ENCODE measurements around the gene IL21R. TPM values are rescaled to one million over a fixed set of nuclear protein-coding genes. Genes with fewer than 3 reads are reported as not detected.

IL21R gene
- total RNA-seq, 1 donor from 2014 or later: 0.05 TPM

GRCh38 chr16:27359615-27360014, 42.4 kb upstream of the IL21R start:
- Histone ChIP-seq H3K27me3 (ENCODE audit: low read depth) (no peaks in the 10 kb centered on the region), H3K4me3 (no peak overlapping the region), H3K36me3 (peaks cover 72% of the 10 kb centered on the region), H3K27ac (replicated peaks) (no peak overlapping the region), H3K9me3 (replicated peaks) (peaks cover 7% of the 10 kb centered on the region), H3K4me1 (peaks cover 7% of the 10 kb centered on the region)
- no peak for DNase-seq
- no peak for TF ChIP-seq CTCF (IDR thresholded peaks at IDR 0.05; ENCODE audit: borderline replicate concordance)
- intact Hi-C loops (cut with micrococcal nuclease): no loop called here

- Histone ChIP-seq H3K36me3 (peaks cover 54% of the 10 kb centered on the region), H3K4me3 (no peak overlapping the region), H3K4me1 (peaks cover 8% of the 10 kb centered on the region), H3K27ac (replicated peaks) (no peak overlapping the region), H3K9me3 (replicated peaks) (peaks cover 7% of the 10 kb centered on the region), H3K27me3 (ENCODE audit: low read depth) (no peaks in the 10 kb centered on the region)
- DNase-seq: no peak
- no peak for TF ChIP-seq CTCF (IDR thresholded peaks at IDR 0.05; ENCODE audit: borderline replicate concordance)
- intact Hi-C loops (cut with micrococcal nuclease): no loop called here
Observed at GRCh38 chr16:27361987-27362386, 40.0 kb upstream of the IL21R start.

- Histone ChIP-seq H3K4me3 (no peak overlapping the region), H3K27ac (replicated peaks) (no peak overlapping the region), H3K27me3 (ENCODE audit: low read depth) (no peaks in the 10 kb centered on the region), H3K36me3 (peaks cover 51% of the 10 kb centered on the region), H3K9me3 (replicated peaks) (peaks cover 7% of the 10 kb centered on the region), H3K4me1 (peaks cover 16% of the 10 kb centered on the region)
- TF ChIP-seq CTCF (IDR thresholded peaks at IDR 0.05; ENCODE audit: borderline replicate concordance): no peak
- no peak for DNase-seq
- intact Hi-C loops (cut with micrococcal nuclease): no loop called here
Observed at GRCh38 chr16:27362570-27363245, 39.3 kb upstream of the IL21R start.

- TF ChIP-seq CTCF (IDR thresholded peaks at IDR 0.05; ENCODE audit: borderline replicate concordance): no peak
- intact Hi-C loops (cut with micrococcal nuclease): no loop called here
- H3K36me3 ChIP-seq: peaks cover 51% of the 10 kb centered on the region
Observed at GRCh38 chr16:27363246-27363632, 38.7 kb upstream of the IL21R start.

GRCh38 chr16:27363797-27364196, 38.2 kb upstream of the IL21R start:
- no peak overlapping the region for H3K4me3 ChIP-seq
- peaks cover 16% of the 10 kb centered on the region for H3K4me1 ChIP-seq
- TF ChIP-seq CTCF (IDR thresholded peaks at IDR 0.05; ENCODE audit: borderline replicate concordance): no peak
- intact Hi-C loops (cut with micrococcal nuclease): no loop called here
- H3K27me3 ChIP-seq (ENCODE audit: low read depth): no peaks in the 10 kb centered on the region
- H3K36me3 ChIP-seq: peaks cover 45% of the 10 kb centered on the region
- H3K9me3 ChIP-seq (replicated peaks): peaks cover 7% of the 10 kb centered on the region
- H3K27ac ChIP-seq (replicated peaks): no peak overlapping the region
- DNase-seq: no peak

More at GRCh38 chr16:27363246-27363632, 38.7 kb upstream of the IL21R start:
- no peak for DNase-seq
- Histone ChIP-seq H3K9me3 (replicated peaks) (peaks cover 7% of the 10 kb centered on the region), H3K27ac (replicated peaks) (no peak overlapping the region), H3K4me3 (no peak overlapping the region), H3K4me1 (peaks cover 20% of the 10 kb centered on the region), H3K27me3 (ENCODE audit: low read depth) (no peaks in the 10 kb centered on the region)
